PC-9 (cell line): Measurements from ENCODE around the gene NR1H3. TPM values are rescaled to one million over a fixed set of nuclear protein-coding genes. Genes with fewer than 3 reads are reported as not detected.
"Not testable (repeated sequence)": the region's sequence is repeated elsewhere in the genome, so short reads cannot be mapped to it uniquely, and the experiment has no call there.

Experiments
- BruUV-seq: library from RNA; stranded (reverse); fragments of 400-500 nt; replicated peaks from 2 replicates; lab custom pipeline; 2021; lab: Mats Ljungman, UMichigan
- CTCF ChIA-PET: fragments of 300-600 bp; sonication (Branson Sonifier 250); formaldehyde crosslinking; loops from one replicate; lab custom pipeline; 2022; ENCODE audit warnings: antibody characterized with exemption; lab: Charles Lee
- POLR2A ChIA-PET: fragments of 300-600 bp; sonication (Branson Sonifier 250); formaldehyde crosslinking; loops from one replicate; lab custom pipeline; 2022; ENCODE audit warnings: antibody characterized with exemption; ENCODE audit not compliant: unreplicated experiment; lab: Charles Lee
- DNase-seq, 2 experiments: peaks; one replicate each; pipeline versions ENCODE4 v3.0.0 to v3.0.0-alpha.2; 2015 to 2022; ENCODE audit warnings: mixed read lengths in 1 of 2
- H2AFZ ChIP-seq: fragments of 200-600 bp; sonication (generic); 2 replicates; pipeline ENCODE4 v1.8.1; 2017; ENCODE audit warnings: antibody characterized with exemption
- H3F3A ChIP-seq: fragments of 200-600 bp; sonication (generic); 2 replicates; pipeline ENCODE4 v1.8.1; 2017; ENCODE audit warnings: antibody characterized with exemption, mild to moderate bottlenecking, low read depth; ENCODE audit not compliant: insufficient read depth
- H3K27ac ChIP-seq: fragments of 200-600 bp; sonication (generic); 2 replicates; pipeline ENCODE4 v1.6.1; 2016; ENCODE audit warnings: mixed run types
- H3K27me3 ChIP-seq: fragments of 200-600 bp; sonication (generic); 2 replicates; pipeline ENCODE4 v1.6.1; 2016; ENCODE audit warnings: low read depth, mixed run types; ENCODE audit not compliant: insufficient read depth
- H3K36me3 ChIP-seq: fragments of 200-600 bp; sonication (generic); 2 replicates; pipeline ENCODE4 v1.6.1; 2016; ENCODE audit warnings: low read depth, mixed run types
- H3K4me1 ChIP-seq: fragments of 200-600 bp; sonication (generic); replicated peaks from 2 replicates; pipeline ENCODE4 v1.6.1; 2016; ENCODE audit warnings: mixed run types; ENCODE audit not compliant: insufficient read depth
- H3K4me2 ChIP-seq: fragments of 200-600 bp; sonication (generic); 2 replicates; pipeline ENCODE4 v1.6.1; 2017; ENCODE audit warnings: mixed run types
- H3K4me3 ChIP-seq: fragments of 200-600 bp; sonication (generic); 2 replicates; pipeline ENCODE4 v1.6.1; 2016; ENCODE audit warnings: mixed run types
- H3K79me2 ChIP-seq: fragments of 200-600 bp; sonication (generic); 2 replicates; pipeline ENCODE4 v1.6.1; 2017; ENCODE audit warnings: low read depth, mixed run types
- H3K9me2 ChIP-seq: fragments of 200-600 bp; sonication (generic); 2 replicates; pipeline ENCODE4 v1.8.1; 2017; ENCODE audit warnings: mild to moderate bottlenecking; ENCODE audit not compliant: insufficient read depth
- H3K9me3 ChIP-seq: fragments of 200-600 bp; sonication (generic); 2 replicates; pipeline ENCODE4 v1.8.1; 2016; ENCODE audit warnings: low read depth; ENCODE audit not compliant: insufficient read depth
- H4K20me1 ChIP-seq: fragments of 200-600 bp; sonication (generic); 2 replicates; pipeline ENCODE4 v1.8.1; 2017; ENCODE audit not compliant: insufficient read depth
- CTCF ChIP-seq: fragments of 200-600 bp; sonication (generic); conservative IDR thresholded peaks from 2 replicates; pipeline ENCODE4 v1.6.1; 2017; ENCODE audit warnings: mixed run types, antibody characterized with exemption, mild to moderate bottlenecking, moderate library complexity
- EZH2 ChIP-seq: fragments of 200-600 bp; sonication (generic); IDR thresholded peaks from 2 replicates; pipeline ENCODE4 v1.8.0; 2017; ENCODE audit warnings: antibody characterized with exemption, low read depth
- intact Hi-C: fragments of 100-400 bp; cut with micrococcal nuclease; formaldehyde crosslinking; loops from one replicate; pipeline ENCODE4 v1.10.0; 2022; ENCODE audit not compliant: unreplicated experiment
- total RNA-seq: library from RNA; stranded (reverse); gene quantifications from 2 replicates; pipeline ENCODE4 v1.2.3, GENCODE V29; 2021

Gene NR1H3
- total RNA-seq, 1 experiment from 2014 or later, result 90.4 TPM

- Histone ChIP-seq H3K4me3 (no peak overlapping the region), H3K9me2 (no peaks in the 10 kb centered on the region), H4K20me1 (no peaks in the 10 kb centered on the region), H3K4me1 (no peaks in the 10 kb centered on the region), H3K27me3 (no peaks in the 10 kb centered on the region), H3K27ac (no peak overlapping the region), H3F3A (0 out of 2 replicates have a peak, but pooled peaks cover 7% of the 10 kb centered on the region), H2AFZ (no peak overlapping the region), H3K4me2 (no peak overlapping the region), H3K9me3 (no peaks in the 10 kb centered on the region), H3K36me3 (peaks cover 32% of the 10 kb centered on the region), H3K79me2 (no peaks in the 10 kb centered on the region)
- DNase-seq, result no peak
- TF ChIP-seq CTCF (no peak), EZH2 (no peak)
- CTCF ChIA-PET, result interaction anchor here (0.6 kb wide), 1 partner anchor 36 kb away, joined by 3 read pairs; no protein-coding TSS in a partner anchor
- intact Hi-C loops, result no loop called here
- POLR2A ChIA-PET, result no interaction called here
- no TSS peak for BruUV-seq
Measured at GRCh38 chr11:47308050-47308823, 50.4 kb downstream of the NR1H3 start.

- peaks cover 7% of the 10 kb centered on the region; the same call in 1 of the 2 replicates for H3F3A ChIP-seq
- H3K27ac ChIP-seq, result no peak overlapping the region
- ChIA-PET POLR2A (no interaction called here), CTCF (no interaction called here)
- H3K27me3 ChIP-seq, result no peaks in the 10 kb centered on the region
- no peaks in the 10 kb centered on the region for H3K9me3 ChIP-seq
- H3K79me2 ChIP-seq, result no peaks in the 10 kb centered on the region
- no peaks in the 10 kb centered on the region for H3K4me1 ChIP-seq
- H3K9me2 ChIP-seq, result no peaks in the 10 kb centered on the region
- H3K4me3 ChIP-seq, result no peak overlapping the region
- no TSS peak for BruUV-seq
- intact Hi-C loops, result no loop called here
- H2AFZ ChIP-seq, result no peak overlapping the region
- H3K36me3 ChIP-seq, result peaks cover 30% of the 10 kb centered on the region
- H4K20me1 ChIP-seq, result peaks cover 4% of the 10 kb centered on the region; the same call in 1 of the 2 replicates
- H3K4me2 ChIP-seq, result no peak overlapping the region
- no peak for DNase-seq
- TF ChIP-seq CTCF (no peak), EZH2 (no peak)
Measured at GRCh38 chr11:47314992-47315391, 57.2 kb downstream of the NR1H3 start.

GRCh38 chr11:47316501-47316900 is 58.7 kb downstream of the NR1H3 start:
- H3K4me2 ChIP-seq, H3K4me1 ChIP-seq, H3K4me3 ChIP-seq, H3K9me2 ChIP-seq, H2AFZ ChIP-seq, H3K79me2 ChIP-seq, CTCF ChIA-PET, BruUV-seq, H4K20me1 ChIP-seq, H3F3A ChIP-seq, H3K27me3 ChIP-seq, POLR2A ChIA-PET, DNase-seq, H3K27ac ChIP-seq, H3K9me3 ChIP-seq, intact Hi-C loops: not testable (repeated sequence)
- H3K36me3 ChIP-seq, result peaks cover 24% of the 10 kb centered on the region
